Ectodermal cell (in vitro differentiated cells): ENCODE results near the gene PDX1.

ENCODE experiments used
- H3K27ac ChIP-seq: 2 replicates; pipeline ENCODE4 v1.7.0; 2013; ENCODE audit warnings: mild to moderate bottlenecking, low read depth, low read length; ENCODE audit not compliant: insufficient read depth, poor library complexity, severe bottlenecking
- H3K27me3 ChIP-seq: 2 replicates; pipeline ENCODE4 v1.7.0; 2013; ENCODE audit warnings: mild to moderate bottlenecking, low read length; ENCODE audit not compliant: insufficient read depth, control insufficient read depth, poor library complexity, severe bottlenecking
- H3K36me3 ChIP-seq: one replicate; pipeline ENCODE4 v1.7.0; 2013; ENCODE audit warnings: low read length; ENCODE audit not compliant: control insufficient read depth, insufficient read depth
- H3K4me1 ChIP-seq: one replicate; pipeline ENCODE4 v1.7.0; 2013; ENCODE audit warnings: low read length; ENCODE audit not compliant: control insufficient read depth, insufficient read depth
- H3K4me3 ChIP-seq: 2 replicates; pipeline ENCODE4 v1.7.0; 2013; ENCODE audit warnings: low read depth, low read length, control low read depth; ENCODE audit not compliant: insufficient read depth
- H3K9me3 ChIP-seq: 2 replicates; pipeline ENCODE4 v1.7.0; 2013; ENCODE audit warnings: mild to moderate bottlenecking, low read length, moderate library complexity; ENCODE audit not compliant: control insufficient read depth
- WGBS, 2 experiments: methylation state at CpG; one replicate each; pipeline ENCODE4 v1.1.7; 2013; ENCODE audit warnings: missing lambda C conversion rate in 2 of 2; 5-methylcytosine and 5-hydroxymethylcytosine counted together

The PDX1 gene

DNA sequence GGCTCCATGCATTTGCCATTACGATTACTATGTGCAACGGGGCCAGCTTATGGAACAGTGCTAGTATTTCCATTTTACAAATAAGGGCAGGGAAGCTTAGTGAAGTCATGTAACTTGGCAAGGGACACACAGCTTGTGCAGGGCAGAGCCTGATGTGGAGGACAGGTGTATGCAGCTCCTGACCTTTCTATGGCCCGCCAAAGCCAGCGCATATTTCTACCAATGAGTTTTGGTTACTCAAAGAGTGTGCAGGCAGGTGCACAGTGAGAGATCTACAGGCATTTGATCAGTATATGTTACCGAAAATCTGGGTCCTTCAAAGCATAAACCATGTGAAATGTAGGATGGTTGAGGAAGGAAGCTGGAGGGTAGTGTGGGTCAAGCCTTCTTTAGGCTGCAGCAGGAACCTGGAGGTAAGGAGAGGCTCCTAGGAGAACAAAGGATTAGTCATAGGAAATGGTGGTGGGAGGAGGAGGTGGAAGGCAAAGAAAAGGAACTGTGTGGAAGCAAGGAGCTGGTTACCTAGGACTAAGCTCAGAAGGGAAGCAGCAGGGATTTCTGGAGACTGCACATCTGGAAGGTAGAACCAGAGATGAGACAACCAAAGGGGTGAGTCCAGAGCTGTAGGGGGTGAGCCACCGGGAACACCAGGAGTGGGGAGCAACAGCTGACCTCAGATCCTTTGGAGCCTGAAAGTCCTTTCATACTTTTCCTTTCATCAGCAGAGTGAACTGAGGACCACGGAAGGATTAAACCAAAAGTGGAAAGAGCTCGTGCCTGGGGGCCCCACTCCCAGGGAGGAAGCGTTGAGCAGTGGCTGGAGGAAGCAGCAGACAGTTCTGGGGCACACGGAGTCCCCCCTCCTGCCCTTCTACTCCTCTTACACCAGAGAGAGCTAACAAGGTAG lies 4.2 kb upstream of the PDX1 start:
- Histone ChIP-seq H3K36me3 (no peaks in the 10 kb centered on the region), H3K27ac (no peak overlapping the region), H3K27me3 (peaks cover 97% of the 10 kb centered on the region), H3K9me3 (no peaks in the 10 kb centered on the region), H3K4me1 (peaks cover 3% of the 10 kb centered on the region), H3K4me3 (no peak overlapping the region)
- WGBS, 2 experiments: 45 to 49% methylated on average over 10 of the region's 10 CpGs

DNA sequence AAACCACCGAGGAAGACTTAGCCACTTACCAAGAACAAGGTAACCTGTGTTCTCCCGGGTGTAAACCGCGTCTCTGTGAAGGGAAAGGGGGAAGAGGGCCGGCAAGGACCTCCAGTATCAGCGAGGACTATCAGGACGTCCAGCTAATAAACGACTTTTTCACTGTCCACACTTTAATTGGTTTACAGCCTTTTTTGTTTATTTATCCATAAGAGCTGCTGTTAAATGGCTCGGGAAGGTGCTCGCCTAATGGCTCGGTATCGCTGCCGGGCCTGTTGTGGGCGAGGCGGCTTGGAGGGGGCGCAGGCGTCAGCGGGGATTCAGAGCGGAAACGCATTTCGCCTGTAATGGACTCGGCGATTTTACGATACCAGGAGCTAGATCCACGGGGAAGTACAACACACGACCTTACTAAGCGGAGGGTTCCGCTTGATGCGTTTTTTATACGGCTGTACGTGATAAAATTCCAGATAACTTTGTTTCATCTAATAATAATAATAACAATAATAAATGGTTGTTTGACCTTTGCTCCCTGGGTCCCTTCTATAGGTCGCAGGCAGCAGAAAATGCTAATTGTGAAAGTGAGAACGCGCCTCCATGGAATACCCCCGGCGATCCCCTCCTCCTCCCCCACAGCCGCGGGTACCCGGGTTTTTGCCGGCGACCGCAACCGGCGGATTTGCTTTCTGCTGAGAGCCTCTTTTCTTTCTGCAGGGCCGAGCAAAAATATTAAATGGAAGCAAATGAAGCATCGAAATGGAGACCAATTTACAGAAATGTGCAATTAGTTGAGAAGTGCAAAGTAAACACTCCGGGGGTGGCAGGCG lies 2.5 kb upstream of the PDX1 start:
- no peak overlapping the region for H3K4me3 ChIP-seq
- H3K4me1 ChIP-seq: peaks cover 9% of the 10 kb centered on the region
- no peaks in the 10 kb centered on the region for H3K9me3 ChIP-seq
- H3K36me3 ChIP-seq: no peaks in the 10 kb centered on the region
- no peak overlapping the region for H3K27ac ChIP-seq
- WGBS, 2 experiments: 1% methylated on average over 44 to 46 of the region's 48 CpGs
- H3K27me3 ChIP-seq: peaks cover 100% of the 10 kb centered on the region

DNA sequence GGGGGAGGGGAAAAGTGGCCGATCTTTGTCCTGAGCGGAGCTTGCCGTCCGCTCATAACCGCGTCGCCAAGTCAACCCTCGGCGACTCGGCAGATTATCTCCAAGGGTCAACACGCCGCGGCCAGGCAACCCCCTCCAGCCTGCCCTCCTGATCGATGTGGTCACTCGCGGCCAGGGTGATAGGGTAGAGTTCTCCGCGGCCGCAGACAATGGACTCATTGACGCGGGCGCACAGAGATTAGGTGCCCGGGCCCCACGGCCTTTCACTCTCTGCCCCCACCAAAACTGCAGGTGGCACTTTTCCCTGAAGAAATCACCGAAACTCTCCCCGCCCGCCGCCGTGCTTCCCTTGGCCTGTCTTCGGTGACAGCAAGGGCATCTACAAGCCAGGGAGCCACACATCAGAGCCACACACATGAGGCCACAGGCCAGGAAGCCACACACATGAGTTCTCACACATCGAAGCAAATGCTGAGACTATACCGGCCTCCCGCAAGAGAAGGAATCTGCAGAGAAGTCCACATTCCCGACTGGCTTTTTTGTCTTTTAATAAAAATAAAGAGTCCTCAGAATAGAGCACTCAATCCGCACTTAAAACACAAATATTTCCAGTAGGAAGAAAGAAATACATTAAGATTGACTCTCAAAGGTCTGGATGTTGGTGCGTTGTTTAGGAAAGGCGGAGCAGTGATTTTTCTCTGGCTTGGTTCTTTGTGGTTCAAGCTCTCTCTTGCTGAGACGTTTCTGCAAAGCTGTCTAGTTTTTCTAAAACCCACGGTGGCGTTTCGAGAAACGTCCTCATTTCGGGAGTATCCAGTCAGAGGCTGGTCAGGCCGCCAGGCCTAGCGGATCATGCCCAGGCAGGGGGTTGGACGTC lies 1.5 kb upstream of the PDX1 start:
- no peaks in the 10 kb centered on the region for H3K9me3 ChIP-seq
- H3K36me3 ChIP-seq: no peaks in the 10 kb centered on the region
- H3K4me3 ChIP-seq: no peak overlapping the region
- 3 to 4% methylated on average over 45 to 46 of the region's 46 CpGs for WGBS, 2 experiments
- H3K4me1 ChIP-seq: peaks cover 9% of the 10 kb centered on the region
- H3K27me3 ChIP-seq: peaks cover 100% of the 10 kb centered on the region
- no peak overlapping the region for H3K27ac ChIP-seq

DNA sequence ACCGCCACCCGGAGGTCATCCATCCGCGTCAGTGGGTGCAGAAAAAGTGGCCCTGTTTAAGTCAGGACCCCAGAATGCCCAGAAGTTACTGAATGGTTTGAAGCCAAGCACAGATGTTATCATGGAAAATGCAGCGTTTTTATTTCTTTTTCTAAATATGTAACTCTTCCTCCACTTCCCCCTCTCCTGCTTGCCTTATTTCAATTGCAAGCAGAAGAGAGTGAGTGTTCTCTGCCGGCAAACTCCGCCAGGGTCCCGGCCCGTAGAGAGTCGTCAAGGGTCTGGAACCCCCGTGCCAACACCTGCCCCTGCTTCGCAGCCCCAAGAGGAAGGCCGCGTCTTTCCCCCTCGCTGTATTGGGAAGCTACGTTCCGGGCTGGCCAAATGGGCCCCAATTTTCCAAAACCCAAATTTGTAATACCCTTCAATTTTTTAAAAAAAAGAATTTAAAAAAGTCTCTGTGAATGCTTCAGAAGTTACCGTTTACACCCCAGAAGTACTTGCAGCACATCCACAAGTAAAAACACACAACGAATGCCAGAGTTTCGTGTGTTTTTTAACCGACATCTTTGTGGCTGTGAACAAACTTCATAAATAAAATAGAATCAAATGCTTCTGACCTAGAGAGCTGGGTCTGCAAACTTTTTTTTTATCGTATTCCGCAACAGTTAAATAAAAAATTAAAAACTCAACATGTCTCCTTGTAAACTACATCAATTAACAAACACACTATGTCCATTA lies 712 bp upstream of the PDX1 start:
- Histone ChIP-seq H3K9me3 (no peaks in the 10 kb centered on the region), H3K4me3 (no peak overlapping the region), H3K27me3 (peaks cover 100% of the 10 kb centered on the region), H3K36me3 (no peaks in the 10 kb centered on the region), H3K4me1 (peaks cover 9% of the 10 kb centered on the region), H3K27ac (no peak overlapping the region)
- WGBS, 2 experiments: 13 to 14% methylated on average over 23 of the region's 23 CpGs

DNA sequence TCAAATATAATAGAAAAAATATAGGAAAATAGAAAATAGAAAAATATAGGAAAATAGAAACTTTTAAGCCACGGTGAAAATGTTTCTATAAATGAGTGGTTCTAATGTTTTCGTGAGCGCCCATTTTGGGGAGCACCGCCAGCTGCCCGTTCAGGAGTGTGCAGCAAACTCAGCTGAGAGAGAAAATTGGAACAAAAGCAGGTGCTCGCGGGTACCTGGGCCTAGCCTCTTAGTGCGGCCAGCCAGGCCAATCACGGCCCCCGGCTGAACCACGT lies 204 bp upstream of the PDX1 start:
- Histone ChIP-seq H3K4me1 (peaks cover 9% of the 10 kb centered on the region), H3K27me3 (peaks cover 100% of the 10 kb centered on the region), H3K36me3 (no peaks in the 10 kb centered on the region), H3K9me3 (no peaks in the 10 kb centered on the region), H3K27ac (no peak overlapping the region), H3K4me3 (no peak overlapping the region)
- WGBS, 2 experiments: 3% methylated on average over 11 of the region's 11 CpGs

DNA sequence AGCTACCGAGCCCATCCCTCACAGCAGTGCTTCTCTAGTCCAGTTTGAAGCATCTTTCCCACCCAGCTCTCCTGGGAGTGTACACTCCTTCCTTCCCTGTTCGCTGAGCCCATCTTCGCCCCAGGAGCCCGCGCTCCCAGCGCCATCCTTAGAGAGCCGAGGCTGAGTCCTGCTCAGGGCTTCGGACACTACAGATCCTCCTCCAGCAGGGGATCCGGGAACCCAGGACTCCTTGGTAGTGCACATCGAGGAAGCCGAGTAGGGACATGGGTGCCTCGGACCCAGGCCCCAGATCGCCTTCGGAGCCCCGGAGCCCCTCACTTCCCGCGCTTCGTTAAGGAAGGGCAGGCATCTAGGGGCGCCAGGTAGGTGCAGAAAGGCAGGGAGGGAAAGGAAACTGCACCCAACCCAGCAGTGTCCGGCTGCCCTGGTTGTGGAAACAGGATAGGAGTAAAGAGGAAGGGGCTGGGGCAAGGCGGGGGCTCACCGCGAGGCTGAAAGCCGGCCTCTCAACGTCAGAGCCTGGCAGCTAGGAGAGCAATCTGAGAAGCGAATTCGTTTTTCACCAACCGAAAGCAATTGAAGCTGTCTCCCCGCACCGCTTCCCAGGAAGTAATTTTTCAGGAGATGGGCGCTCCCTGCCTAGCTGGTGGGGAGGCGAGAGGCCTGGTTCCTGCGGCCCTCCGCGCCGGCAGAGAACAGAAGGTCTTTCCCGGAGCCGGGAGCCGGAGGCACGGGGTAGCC lies 1.0 kb downstream of the PDX1 start:
- H3K36me3 ChIP-seq: no peaks in the 10 kb centered on the region
- peaks cover 100% of the 10 kb centered on the region for H3K27me3 ChIP-seq
- WGBS, 2 experiments: 2 to 3% methylated on average over 40 of the region's 40 CpGs
- H3K9me3 ChIP-seq: no peaks in the 10 kb centered on the region
- H3K27ac ChIP-seq: no peak overlapping the region
- H3K4me1 ChIP-seq: peaks cover 9% of the 10 kb centered on the region
- no peak overlapping the region for H3K4me3 ChIP-seq

DNA sequence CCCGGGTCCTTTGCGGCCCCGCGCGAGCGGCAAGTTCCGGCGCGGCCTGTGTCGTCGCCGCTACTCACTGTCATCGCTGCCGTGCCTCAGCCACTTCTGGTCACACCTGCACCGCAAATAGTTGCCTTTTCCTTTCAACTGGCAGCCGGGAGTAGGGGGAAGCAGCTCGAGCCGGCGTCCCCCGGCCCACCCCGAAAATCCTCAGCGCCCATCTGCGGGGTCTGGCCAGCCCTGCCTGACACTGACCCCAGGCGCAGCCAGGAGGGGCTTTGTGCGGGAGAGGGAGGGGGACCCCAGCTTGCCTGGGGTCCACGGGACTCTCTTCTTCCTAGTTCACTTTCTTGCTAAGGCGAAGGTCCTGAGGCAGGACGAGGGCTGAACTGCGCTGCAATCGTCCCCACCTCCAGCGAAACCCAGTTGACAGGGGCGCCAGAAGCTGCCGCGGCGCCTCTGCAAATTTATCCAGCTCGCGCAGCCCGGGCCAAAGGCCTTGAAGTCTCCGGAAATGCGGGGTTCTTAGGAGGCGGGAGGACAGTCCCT lies 1.7 kb downstream of the PDX1 start:
- Histone ChIP-seq H3K4me3 (no peak overlapping the region), H3K36me3 (no peaks in the 10 kb centered on the region), H3K9me3 (no peaks in the 10 kb centered on the region), H3K4me1 (peaks cover 9% of the 10 kb centered on the region), H3K27ac (no peak overlapping the region), H3K27me3 (peaks cover 100% of the 10 kb centered on the region)
- WGBS, 2 experiments: 3% methylated on average over 41 of the region's 41 CpGs

DNA sequence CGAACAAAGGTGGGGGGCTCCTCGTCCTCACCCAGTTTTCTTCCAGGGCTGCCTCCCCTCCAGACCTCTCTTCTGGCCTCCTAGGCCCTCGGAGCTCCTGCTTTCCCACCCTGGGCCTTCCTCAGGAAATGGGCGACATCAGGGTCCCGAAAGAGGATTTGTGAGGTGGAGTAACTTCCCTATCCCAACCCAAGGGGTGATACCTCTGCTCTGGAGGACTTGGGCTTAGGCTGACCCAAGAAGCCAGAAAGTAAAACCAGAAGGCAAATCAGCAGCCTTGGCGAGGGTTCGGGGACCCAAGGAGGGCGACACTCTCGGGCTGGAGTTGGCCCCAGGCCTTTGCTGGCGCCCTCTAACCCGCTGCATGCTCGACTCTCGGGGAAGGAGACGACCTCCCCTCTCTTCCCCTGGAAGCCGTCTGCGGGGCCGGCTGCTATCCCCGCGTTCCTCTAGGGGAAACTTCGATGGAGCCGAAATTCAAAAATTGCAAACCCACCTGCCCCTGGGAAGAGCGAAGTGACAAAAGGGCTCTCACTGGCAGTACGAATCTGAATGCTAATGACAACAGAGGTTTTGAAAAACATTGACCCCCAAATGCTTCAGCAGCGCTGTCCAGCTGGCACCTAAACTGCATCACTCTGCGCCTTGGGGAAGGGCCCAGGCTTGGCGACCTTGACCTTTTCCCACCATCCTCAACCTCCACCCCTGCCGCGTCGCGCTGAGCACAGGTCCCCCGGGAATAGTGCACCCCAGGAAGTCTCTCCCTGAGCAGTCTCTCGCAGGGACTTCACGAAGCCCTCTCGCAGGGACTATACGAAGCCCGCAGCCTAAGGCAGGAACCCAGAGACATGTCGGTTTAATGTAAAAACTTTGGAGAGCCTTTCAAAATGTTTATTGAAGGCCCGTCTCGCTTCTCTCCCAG lies 2.4 kb downstream of the PDX1 start:
- no peaks in the 10 kb centered on the region for H3K36me3 ChIP-seq
- WGBS, 2 experiments: 4 to 5% methylated on average over 39 of the region's 39 CpGs
- H3K4me1 ChIP-seq: peaks cover 9% of the 10 kb centered on the region

More for the DNA sequence above, 2.4 kb downstream of the PDX1 start:
- H3K27me3 ChIP-seq: peaks cover 100% of the 10 kb centered on the region
- no peak overlapping the region for H3K27ac ChIP-seq
- H3K4me3 ChIP-seq: no peak overlapping the region
- no peaks in the 10 kb centered on the region for H3K9me3 ChIP-seq
